Measurements from ENCODE around the gene CETN2. TPM values are rescaled to one million over a fixed set of nuclear protein-coding genes. Genes with fewer than 3 reads are reported as not detected.

The CETN2 gene
- total RNA-seq (10 to 100 TPM in 3 of 6 donors, 1 to 10 TPM in 3; 6.6 to 16.7 (median 10.1) TPM), polyA plus RNA-seq (10 to 100 TPM; 19.4 to 31.4 TPM)

GRCh38 chrX:152830312-152831305 is at the start of gene CETN2, which contains the start of gene NSDHL:
Gene CETN2 (minus strand): TSS chrX:152830757. CDS start chrX:152830710, 47 bp downstream.
Gene NSDHL (plus strand): TSS chrX:152831063. CDS start chrX:152846325, 15,262 bp downstream.
- no peaks in the 10 kb centered on the region for H3K4me1 ChIP-seq
- peak; percentile 98 to 99 (median 99) for ATAC-seq
- no peak for TF ChIP-seq CTCF (IDR thresholded peaks at IDR 0.05)
- no peaks in the 10 kb centered on the region for H3K36me3 ChIP-seq
- intact Hi-C loops (cut with DNase I) = no loop called here
- peak within 1 kb of the TSS; percentile 33 to 48 (median 44) for H3K4me3 ChIP-seq
- peak; percentile 94 to 98 (median 96) for DNase-seq
- peak; percentile 90 for FAIRE-seq
- no peaks in the 10 kb centered on the region for H3K27me3 ChIP-seq
- H3K9me3 ChIP-seq = no peaks in the 10 kb centered on the region
- H3K27ac ChIP-seq = peak within 1 kb of the TSS in 2 of 4 donors; percentile 28 to 41
- WGBS, 2 donors = 0 to 34% methylated on average over 71 of the region's 71 CpGs

DNA sequence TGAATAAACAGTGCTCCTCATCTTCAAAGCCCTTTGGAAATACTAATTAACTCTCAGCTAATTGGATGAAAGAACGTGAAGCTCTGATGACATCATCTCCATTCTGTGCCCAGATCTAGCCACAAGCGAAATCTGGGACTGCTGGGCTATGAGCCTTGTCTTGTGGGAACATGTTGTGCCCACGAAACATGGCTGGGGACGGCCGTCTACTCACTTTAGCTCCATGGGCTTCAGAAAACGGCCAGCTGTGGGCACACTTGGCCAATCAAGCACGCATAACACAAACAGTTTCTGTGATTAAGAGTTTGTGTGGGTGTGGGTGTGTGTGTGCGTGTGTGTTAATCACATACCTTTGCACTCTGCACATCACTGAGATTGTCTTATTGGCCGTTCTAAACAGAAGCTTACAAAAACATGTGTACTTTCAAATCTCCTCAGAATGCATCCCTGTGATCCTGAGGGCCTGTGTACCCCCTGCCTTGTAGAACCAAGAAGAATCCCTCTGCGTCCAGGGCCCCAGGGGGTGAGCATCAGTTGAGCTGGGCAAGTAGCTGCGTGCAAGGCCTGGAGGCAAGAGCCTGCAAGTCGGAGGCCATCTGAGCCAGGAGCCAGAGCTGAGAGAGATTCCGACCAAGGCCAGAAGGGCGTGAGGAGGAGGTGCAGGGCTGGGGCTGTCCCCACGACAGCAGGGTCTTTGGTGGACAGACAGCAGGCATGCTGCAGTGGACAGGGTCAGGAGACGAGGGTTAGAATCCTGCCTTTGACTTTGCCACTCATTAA is 48.6 kb upstream of the CETN2 start:
- FAIRE-seq (no peak), DNase-seq (no peak), ATAC-seq (no peak)
- 63 to 67% methylated on average over 16 of the region's 16 CpGs for WGBS, 2 donors
- TF ChIP-seq CTCF (IDR thresholded peaks at IDR 0.05) = no peak
- intact Hi-C loops (cut with DNase I) = no loop called here
- peaks cover 0 to 15% (median 0%) of the 10 kb centered on the region in 4 donors for H3K27me3 ChIP-seq
- no peaks in the 10 kb centered on the region for H3K36me3 ChIP-seq
- no peak overlapping the region for H3K27ac ChIP-seq
- no peaks in the 10 kb centered on the region for H3K9me3 ChIP-seq
- H3K4me1 ChIP-seq = no peaks in the 10 kb centered on the region
- no peak overlapping the region for H3K4me3 ChIP-seq

DNA sequence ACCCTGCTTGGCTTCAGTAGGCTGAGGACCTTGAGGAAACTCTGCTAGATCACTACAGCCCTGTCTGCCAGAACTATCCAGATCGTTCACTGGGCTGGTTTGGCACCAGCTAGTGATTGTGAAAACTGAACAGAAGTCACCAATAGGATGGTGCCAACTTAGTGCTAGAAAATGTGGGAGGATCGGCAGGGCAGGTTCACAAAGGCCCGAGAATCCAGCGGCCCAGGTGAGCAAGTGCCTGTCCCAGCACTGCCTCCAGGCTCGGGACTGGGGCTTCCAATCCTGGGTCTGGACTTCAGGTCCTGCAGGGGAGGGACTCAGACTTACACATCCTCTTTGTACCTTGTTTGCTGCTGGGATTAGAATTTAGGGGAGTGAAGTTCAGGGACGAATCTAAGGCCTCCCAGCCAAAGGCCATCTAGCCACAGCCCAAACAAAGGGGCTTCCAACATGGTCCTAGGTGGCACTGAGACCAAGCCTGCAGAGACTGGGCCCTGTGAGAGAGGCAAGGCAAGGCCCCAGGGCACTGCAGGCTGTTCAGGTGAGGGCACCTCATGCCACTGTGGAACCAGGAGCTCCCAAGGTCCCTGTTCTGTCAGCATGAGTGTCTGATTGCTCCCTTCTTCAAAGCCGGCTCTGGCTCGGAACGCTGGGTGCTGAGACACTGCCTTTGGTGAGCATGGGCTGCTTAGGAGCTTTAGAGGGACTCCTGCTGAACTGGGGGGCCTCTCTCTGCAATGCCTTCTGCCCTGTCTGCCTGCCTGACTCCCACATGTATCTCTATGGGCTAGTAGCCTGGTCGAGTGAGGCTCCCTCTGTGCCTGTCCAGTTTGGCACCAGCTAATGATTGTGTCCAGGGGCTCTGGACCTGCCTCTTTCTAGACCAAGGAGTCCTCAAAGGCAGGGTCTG is 46.6 kb upstream of the CETN2 start:
- FAIRE-seq = no peak

More for the DNA sequence above, 46.6 kb upstream of the CETN2 start:
- no peaks in the 10 kb centered on the region for H3K9me3 ChIP-seq
- intact Hi-C loops (cut with DNase I) = no loop called here
- no peak for ATAC-seq
- H3K36me3 ChIP-seq = no peaks in the 10 kb centered on the region
- H3K4me1 ChIP-seq = no peaks in the 10 kb centered on the region
- peaks cover 0 to 15% (median 0%) of the 10 kb centered on the region in 4 donors for H3K27me3 ChIP-seq
- DNase-seq = no peak
- no peak overlapping the region for H3K4me3 ChIP-seq
- 66 to 72% methylated on average over 10 of the region's 10 CpGs for WGBS, 2 donors
- no peak for TF ChIP-seq CTCF (IDR thresholded peaks at IDR 0.05)
- H3K27ac ChIP-seq = no peak overlapping the region
